HepG2 (cell line): ENCODE data around the gene LENEP. TPM values are rescaled to one million over a fixed set of nuclear protein-coding genes. Genes with fewer than 3 reads are reported as not detected.

ENCODE experiments used
- ADNP ChIP-seq: sonication (generic); formaldehyde crosslinking; IDR thresholded peaks from 2 replicates; pipeline ENCODE4 v1.4.0; 2020; ENCODE audit warnings: missing genetic modification reagents
- ARNT ChIP-seq: fragments of 450-650 bp; IDR thresholded peaks from 2 replicates; pipeline ENCODE4 v1.6.1; 2017
- ATAD3A ChIP-seq: sonication (generic); formaldehyde crosslinking; IDR thresholded peaks from 2 replicates; pipeline ENCODE4 v1.4.0; 2020; ENCODE audit warnings: missing genetic modification reagents
- CENPX ChIP-seq: sonication (generic); formaldehyde crosslinking; IDR thresholded peaks from 2 replicates; pipeline ENCODE4 v1.9.0; 2021; ENCODE audit warnings: mild to moderate bottlenecking, missing genetic modification reagents, moderate library complexity
- DDIT3 ChIP-seq: sonication (generic); formaldehyde crosslinking; IDR thresholded peaks from 2 replicates; pipeline ENCODE4 v1.4.0; 2020; ENCODE audit warnings: mild to moderate bottlenecking, missing genetic modification reagents
- E2F1 ChIP-seq: sonication (generic); formaldehyde crosslinking; IDR thresholded peaks from 2 replicates; pipeline ENCODE4 v1.5.0; 2020; ENCODE audit warnings: missing genetic modification reagents
- ELK4 ChIP-seq: sonication (generic); formaldehyde crosslinking; IDR thresholded peaks from 2 replicates; pipeline ENCODE4 v1.9.0; 2021; ENCODE audit warnings: missing genetic modification reagents, borderline replicate concordance
- JUND ChIP-seq: sonication (generic); formaldehyde crosslinking; IDR thresholded peaks from 2 replicates; pipeline ENCODE4 v1.8.0; 2022; ENCODE audit warnings: mild to moderate bottlenecking, missing genetic modification reagents
- KAT2B ChIP-seq: fragments of 150-350 bp; IDR thresholded peaks from 2 replicates; pipeline ENCODE4 v1.6.1; 2014; ENCODE audit warnings: low read depth, low read length, borderline replicate concordance
- KDM6A ChIP-seq: IDR thresholded peaks from 2 replicates; pipeline ENCODE4 v1.6.1; 2016; ENCODE audit warnings: low read depth
- MAFG ChIP-seq: sonication (generic); formaldehyde crosslinking; IDR thresholded peaks from 2 replicates; pipeline ENCODE4 v1.5.1; 2020; ENCODE audit warnings: mild to moderate bottlenecking, missing genetic modification reagents
- MTA3 ChIP-seq: sonication (generic); formaldehyde crosslinking; IDR thresholded peaks from 2 replicates; pipeline ENCODE4 v1.4.0; 2020; ENCODE audit warnings: missing genetic modification reagents
- NFIB ChIP-seq: sonication (generic); formaldehyde crosslinking; IDR thresholded peaks from 2 replicates; pipeline ENCODE4 v1.9.0; 2021; ENCODE audit warnings: missing genetic modification reagents, mild to moderate bottlenecking, borderline replicate concordance
- NRL ChIP-seq: sonication (generic); formaldehyde crosslinking; IDR thresholded peaks from 2 replicates; pipeline ENCODE4 v1.5.0; 2020; ENCODE audit warnings: missing genetic modification reagents, mild to moderate bottlenecking, moderate library complexity, borderline replicate concordance
- PCBP2 ChIP-seq: fragments of 200-400 bp; formaldehyde crosslinking; optimal IDR thresholded peaks from 2 replicates; pipeline ENCODE3; 2018; ENCODE audit warnings: low read length, low read depth; ENCODE audit not compliant: poor library complexity, severe bottlenecking
- PHB2 ChIP-seq: fragments of 450-650 bp; IDR thresholded peaks from 2 replicates; pipeline ENCODE4 v1.6.1; 2018; ENCODE audit not compliant: partially characterized antibody
- POGZ ChIP-seq: sonication (generic); formaldehyde crosslinking; IDR thresholded peaks from 2 replicates; pipeline ENCODE4 v1.4.0; 2020; ENCODE audit warnings: mild to moderate bottlenecking, missing genetic modification reagents
- PTBP1 ChIP-seq: fragments of 200-400 bp; formaldehyde crosslinking; IDR thresholded peaks from 2 replicates; pipeline ENCODE4 v1.6.1; 2018; ENCODE audit warnings: low read length, low read depth; ENCODE audit not compliant: poor library complexity, severe bottlenecking
- SMARCE1 ChIP-seq: fragments of 450-650 bp; IDR thresholded peaks from 2 replicates; pipeline ENCODE4 v1.6.1; 2017; ENCODE audit warnings: borderline replicate concordance
- SMYD3 ChIP-seq: sonication (generic); formaldehyde crosslinking; IDR thresholded peaks from 2 replicates; pipeline ENCODE4 v1.8.1; 2023; ENCODE audit warnings: mild to moderate bottlenecking, missing genetic modification reagents
- SNAPC2 ChIP-seq: sonication (generic); formaldehyde crosslinking; IDR thresholded peaks from 2 replicates; pipeline ENCODE4 v1.8.1; 2022; ENCODE audit warnings: mild to moderate bottlenecking, missing genetic modification reagents
- TCF7 ChIP-seq: sonication (generic); IDR thresholded peaks from 2 replicates; pipeline ENCODE4 v1.6.1; 2016; ENCODE audit warnings: antibody characterized with exemption, low read depth
- TFDP1 ChIP-seq: IDR thresholded peaks from 2 replicates; pipeline ENCODE4 v1.6.1; 2016; ENCODE audit warnings: missing compliant biosample characterization, missing genetic modification reagents, borderline replicate concordance
- ZNF180 ChIP-seq: sonication (generic); formaldehyde crosslinking; IDR thresholded peaks from 2 replicates; pipeline ENCODE4 v1.4.0; 2020; ENCODE audit warnings: low read depth, missing genetic modification reagents, borderline replicate concordance
- ZNF292 ChIP-seq: sonication (generic); formaldehyde crosslinking; IDR thresholded peaks from 2 replicates; pipeline ENCODE4 v1.8.1; 2022; ENCODE audit warnings: mild to moderate bottlenecking, low read depth, missing genetic modification reagents, borderline replicate concordance
- ZNF550 ChIP-seq: sonication (generic); formaldehyde crosslinking; IDR thresholded peaks from 2 replicates; pipeline ENCODE4 v1.4.0; 2020; ENCODE audit warnings: mild to moderate bottlenecking, missing genetic modification reagents, borderline replicate concordance
- ZNF577 ChIP-seq: sonication (generic); formaldehyde crosslinking; IDR thresholded peaks from 2 replicates; pipeline ENCODE4 v1.4.0; 2020; ENCODE audit warnings: mild to moderate bottlenecking, low read depth, missing genetic modification reagents, borderline replicate concordance
- ZNF781 ChIP-seq: sonication (generic); formaldehyde crosslinking; IDR thresholded peaks from 2 replicates; pipeline ENCODE4 v1.5.1; 2020; ENCODE audit warnings: borderline replicate concordance, mild to moderate bottlenecking, missing genetic modification reagents; ENCODE audit errors: not compliant biosample characterization
- polyA plus RNA-seq, 8 experiments: library from polyadenylated mRNA; depleted of rRNA in 3 of 8; stranded (reverse) in 7 of 8; unstranded in 1 of 8; fragments of >200 nt; fragmentation: Illumina TruSeq in 4 of 8; extraction: Trizol in 4 of 8; gene quantifications; 2 replicates each; pipeline versions ENCODE4 v1.2.1 to v1.2.3, GENCODE V29; 2011 to 2016; ENCODE audit warnings: low read depth in 4 of 8, missing spikeins in 1 of 8, mixed read lengths in 1 of 8; ENCODE audit not compliant: insufficient read depth in 1 of 8
- total RNA-seq, 5 experiments: library from RNA; depleted of rRNA; stranded (reverse); fragments of >200 nt; fragmentation: Illumina TruSeq; extraction: Trizol; gene quantifications; 2 replicates each; pipeline ENCODE4 v1.2.3, GENCODE V29; 2016; ENCODE audit warnings: low read depth in 1 of 5

LENEP gene
- total and polyA plus RNA-seq, 2 of the 13 experiments (the other 11 are each of a cell fraction or from before 2014, with no cell fraction given): 0.29 TPM; not detected in 1

- TF ChIP-seq ZNF180 (CRISPR knock-in tag) (no peak), JUND (CRISPR knock-in tag) (peak; percentile 46; the same call in 1 of the 2 replicates), ELK4 (CRISPR knock-in tag) (no peak), ARNT (no peak), ZNF781 (CRISPR knock-in tag) (peak; percentile 69), CENPX (CRISPR knock-in tag) (no peak), PHB2 (no peak), MAFG (no peak), PCBP2 (no peak), DDIT3 (CRISPR knock-in tag) (no peak), KAT2B (no peak), TFDP1 (CRISPR knock-in tag) (peak; percentile 79; the same call in 1 of the 2 replicates), ADNP (0 out of 2 replicates have a peak, but pooled peaks have one; percentile 53), POGZ (peak; percentile 69), ZNF577 (no peak), TCF7 (no peak; the same call in 1 of the 2 replicates), NFIB (CRISPR knock-in tag) (no peak), E2F1 (CRISPR knock-in tag) (peak; percentile 75), SMARCE1 (no peak), MTA3 (CRISPR knock-in tag) (no peak), ATAD3A (CRISPR knock-in tag) (no peak), NRL (CRISPR knock-in tag) (peak; percentile 52; the same call in 1 of the 2 replicates), SMYD3 (CRISPR knock-in tag) (no peak), ZNF550 (CRISPR knock-in tag) (0 out of 2 replicates have a peak, but pooled peaks have one; percentile 12), SNAPC2 (CRISPR knock-in tag) (no peak), PTBP1 (no peak), ZNF292 (CRISPR knock-in tag) (no peak), KDM6A (CRISPR knock-in tag) (no peak)
Observed at GRCh38 chr1:155017041-155017945, 23.9 kb downstream of the LENEP start (continued).
